ENCODE data around the gene ERGIC1. TPM values are rescaled to one million over a fixed set of nuclear protein-coding genes. Genes with fewer than 3 reads are reported as not detected.
"Not testable (repeated sequence)": the region's sequence is repeated elsewhere in the genome, so short reads cannot be mapped to it uniquely, and the experiment has no call there.

The ERGIC1 gene
- total RNA-seq, 1 donor from 2014 or later, result 184 TPM

GRCh38 chr5:172849606-172850453 lies 15.8 kb downstream of the ERGIC1 start:
- Histone ChIP-seq H3K27me3 (no peaks in the 10 kb centered on the region), H3K27ac (peak overlapping the region in 1 of 2 donors; percentile 34), H3K9me3 (no peaks in the 10 kb centered on the region), H3K36me3 (no peaks in the 10 kb centered on the region), H3K4me1 (peaks cover 9 to 37% of the 10 kb centered on the region in 2 donors), H3K4me3 (no peak overlapping the region)
- intact Hi-C loops (cut with DNase I), result no loop called here
- no peak for TF ChIP-seq CTCF (IDR thresholded peaks at IDR 0.05)
- no peak for DNase-seq (ENCODE audit: low spot score in 2 of 2)

- Histone ChIP-seq H3K27ac (peak overlapping the region in 1 of 2 donors; percentile 34), H3K36me3 (no peaks in the 10 kb centered on the region), H3K27me3 (no peaks in the 10 kb centered on the region), H3K4me1 (peaks cover 14 to 43% of the 10 kb centered on the region in 2 donors), H3K9me3 (no peaks in the 10 kb centered on the region), H3K4me3 (no peak overlapping the region)
- no peak for TF ChIP-seq CTCF (IDR thresholded peaks at IDR 0.05)
- no peak for DNase-seq (ENCODE audit: low spot score in 2 of 2)
- intact Hi-C loops (cut with DNase I), result no loop called here
These were observed 16.4 kb downstream of the ERGIC1 start for GRCh38 chr5:172850454-172850797.

- H3K36me3 ChIP-seq; H3K9me3 ChIP-seq; H3K27me3 ChIP-seq; intact Hi-C loops (cut with DNase I); H3K4me3 ChIP-seq; H3K27ac ChIP-seq; DNase-seq (ENCODE audit: low spot score in 2 of 2): not testable (repeated sequence)
- H3K4me1 ChIP-seq, result peaks cover 21 to 51% of the 10 kb centered on the region in 2 donors
These were observed 17.2 kb downstream of the ERGIC1 start for GRCh38 chr5:172851254-172851653.

GRCh38 chr5:172852490-172853354 lies 18.7 kb downstream of the ERGIC1 start:
- no peak for DNase-seq (ENCODE audit: low spot score in 2 of 2)
- Histone ChIP-seq H3K36me3 (no peaks in the 10 kb centered on the region), H3K4me1 (peaks cover 24 to 64% of the 10 kb centered on the region in 2 donors), H3K9me3 (no peaks in the 10 kb centered on the region), H3K27ac (peak overlapping the region; percentile 88 to 97), H3K4me3 (no peak overlapping the region), H3K27me3 (no peaks in the 10 kb centered on the region)
- TF ChIP-seq CTCF (IDR thresholded peaks at IDR 0.05), result no peak
- intact Hi-C loops (cut with DNase I), result no loop called here

- no peak for DNase-seq (ENCODE audit: low spot score in 2 of 2)
- peaks cover 29 to 70% of the 10 kb centered on the region in 2 donors for H3K4me1 ChIP-seq
- H3K27ac ChIP-seq, result peak overlapping the region; percentile 88 to 97
- no peaks in the 10 kb centered on the region for H3K27me3 ChIP-seq
- no peaks in the 10 kb centered on the region for H3K9me3 ChIP-seq
- no peaks in the 10 kb centered on the region for H3K36me3 ChIP-seq
- TF ChIP-seq CTCF (IDR thresholded peaks at IDR 0.05), result no peak
- intact Hi-C loops (cut with DNase I), result no loop called here
- no peak overlapping the region for H3K4me3 ChIP-seq
These were observed 19.4 kb downstream of the ERGIC1 start for GRCh38 chr5:172853355-172853975.
